CD4-positive, alpha-beta T cell treated with Interleukin-15 for 1 hour (primary cell): ENCODE measurements around the gene C12orf42.

ENCODE experiments used
- DNase-seq: peaks from one replicate; pipeline ENCODE4 v3.0.0-alpha.2; 2020

Gene C12orf42

GRCh38 chr12:103423516-103423910, 72.3 kb downstream of the C12orf42 start:
- no peak for DNase-seq

- DNase-seq, result no peak
Observed at GRCh38 chr12:103422746-103423515, 72.8 kb downstream of the C12orf42 start.

- DNase-seq, result no peak
Observed at GRCh38 chr12:103422328-103422727, 73.4 kb downstream of the C12orf42 start.

GRCh38 chr12:103421402-103421801, 74.4 kb downstream of the C12orf42 start:
- DNase-seq, result no peak

- DNase-seq, result no peak
Observed at GRCh38 chr12:103415681-103416080, 80.1 kb downstream of the C12orf42 start.

- DNase-seq, result no peak
Observed at GRCh38 chr12:103401421-103401820, 94.3 kb downstream of the C12orf42 start.

GRCh38 chr12:103399986-103400385, 95.8 kb downstream of the C12orf42 start:
- no peak for DNase-seq

GRCh38 chr12:103397536-103397935, 98.2 kb downstream of the C12orf42 start:
- no peak for DNase-seq

- no peak for DNase-seq
Observed at GRCh38 chr12:103392722-103393121, 103.0 kb downstream of the C12orf42 start.

GRCh38 chr12:103391103-103391502, 104.7 kb downstream of the C12orf42 start:
- no peak for DNase-seq

GRCh38 chr12:103387385-103387784, 108.4 kb downstream of the C12orf42 start:
- no peak for DNase-seq

GRCh38 chr12:103386451-103386850, 109.3 kb downstream of the C12orf42 start:
- no peak for DNase-seq

GRCh38 chr12:103382736-103383346, 112.9 kb downstream of the C12orf42 start:
- no peak for DNase-seq

- no peak for DNase-seq
Observed at GRCh38 chr12:103382119-103382518, 113.6 kb downstream of the C12orf42 start.

GRCh38 chr12:103379670-103380069, 116.1 kb downstream of the C12orf42 start:
- no peak for DNase-seq

- no peak for DNase-seq
Observed at GRCh38 chr12:103373088-103373523, 122.7 kb downstream of the C12orf42 start.

GRCh38 chr12:103369929-103370328, 125.8 kb downstream of the C12orf42 start:
- DNase-seq, result no peak

GRCh38 chr12:103368167-103368566, 127.6 kb downstream of the C12orf42 start:
- DNase-seq, result no peak

GRCh38 chr12:103354403-103354802, 141.4 kb downstream of the C12orf42 start:
- no peak for DNase-seq

GRCh38 chr12:103353913-103354312, 141.9 kb downstream of the C12orf42 start:
- no peak for DNase-seq

- no peak for DNase-seq
Observed at GRCh38 chr12:103350116-103350515, 145.7 kb downstream of the C12orf42 start.

- DNase-seq, result no peak
Observed at GRCh38 chr12:103348935-103349334, 146.8 kb downstream of the C12orf42 start.

- no peak for DNase-seq
Observed at GRCh38 chr12:103336940-103337339, 158.8 kb downstream of the C12orf42 start.

GRCh38 chr12:103334466-103334865, 161.3 kb downstream of the C12orf42 start:
- DNase-seq, result no peak

- DNase-seq, result no peak
Observed at GRCh38 chr12:103333676-103334075, 162.1 kb downstream of the C12orf42 start.
